HPDE6-E6E7 (cell line): ENCODE measurements around the gene AOAH.
"Not testable (repeated sequence)": the region's sequence is repeated elsewhere in the genome, so short reads cannot be mapped to it uniquely, and the experiment has no call there.

Experiments
- DNase-seq: peaks from one replicate; pipeline ENCODE4 v3.0.0; 2011; ENCODE audit warnings: missing footprints; ENCODE audit errors: extremely low spot score

The AOAH gene

DNA sequence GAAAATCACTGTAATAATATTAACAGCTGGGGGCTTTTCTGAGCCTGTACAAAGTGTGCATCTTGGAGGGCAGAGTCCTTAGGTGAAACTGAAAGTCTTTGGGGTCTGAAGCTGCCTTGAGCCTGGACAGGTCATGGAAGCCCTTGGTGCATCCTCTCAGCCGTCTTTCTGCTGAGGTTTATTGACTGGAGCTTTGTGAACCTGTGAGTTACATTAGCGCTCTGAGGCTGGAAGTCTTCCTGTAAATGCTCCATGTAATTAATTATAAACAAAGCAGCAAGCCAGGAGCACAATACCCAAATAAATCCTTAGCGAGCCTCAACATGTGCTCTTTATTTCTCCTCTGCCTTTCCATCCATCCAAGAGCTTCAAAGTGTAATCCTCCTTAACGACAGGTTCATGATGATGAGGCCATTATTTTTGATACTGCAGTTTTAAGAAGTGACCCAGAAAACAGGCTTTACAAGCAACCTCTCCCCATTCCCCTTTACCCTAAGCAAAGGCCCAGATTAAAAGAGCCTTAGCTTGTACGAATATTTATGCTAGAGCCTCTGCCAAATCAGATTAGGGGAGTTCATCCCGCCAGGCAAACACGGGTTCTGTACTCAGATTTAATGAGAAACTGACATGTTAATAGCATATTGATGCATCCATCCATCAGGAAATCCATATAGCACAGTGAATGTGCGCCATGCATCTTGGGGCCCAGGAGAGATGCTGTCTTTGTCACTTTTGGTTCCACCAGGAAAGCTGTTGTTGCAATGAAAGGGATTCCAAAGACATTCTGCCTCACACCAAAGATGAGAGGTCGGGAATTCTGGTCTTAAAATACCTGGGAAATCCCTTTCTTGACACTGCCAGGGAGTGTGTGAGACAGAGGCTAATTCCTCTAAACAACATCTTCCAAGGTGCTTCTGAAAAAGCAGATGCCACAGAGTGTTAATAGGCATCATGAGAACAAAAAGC, 216.5 kb downstream of the AOAH start:
- DNase-seq: no peak

GRCh38 chr7:36506820-36507219, 217.5 kb downstream of the AOAH start:
- peak; percentile 60 for DNase-seq

DNA sequence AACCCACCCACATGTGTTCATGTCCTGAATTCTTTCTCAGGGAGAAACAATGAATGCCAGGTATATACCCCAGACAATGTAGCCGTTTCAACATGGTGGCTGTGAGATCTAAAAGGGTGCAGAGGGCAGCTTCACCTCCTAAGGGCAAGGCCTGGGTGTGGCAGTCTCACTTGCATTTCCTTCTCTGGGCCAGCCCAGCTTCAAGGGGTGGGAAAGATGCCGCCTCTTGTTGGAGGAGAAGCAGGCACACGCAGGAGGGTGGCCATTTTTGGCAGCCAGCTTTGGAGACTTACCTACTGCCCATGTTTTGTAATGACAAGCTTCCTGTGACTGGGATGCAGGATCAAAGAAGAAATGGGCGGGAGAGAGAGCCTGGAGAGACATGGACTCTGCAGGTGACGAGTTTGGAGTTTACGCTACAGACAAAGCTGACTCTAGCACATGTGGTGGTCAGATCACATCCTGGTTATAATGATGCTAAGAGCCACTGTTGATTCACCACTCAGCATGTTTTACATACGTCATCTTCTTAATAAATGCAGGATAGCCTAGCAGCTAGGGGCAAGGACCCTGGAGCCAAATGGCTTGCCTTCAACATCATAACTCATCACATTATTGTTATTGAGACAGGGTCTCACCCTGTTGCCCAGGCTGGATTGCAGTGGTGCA, 218.0 kb downstream of the AOAH start:
- DNase-seq: no peak

- DNase-seq: not testable (repeated sequence)
Measured at GRCh38 chr7:36504617-36505016, 219.7 kb downstream of the AOAH start.

DNA sequence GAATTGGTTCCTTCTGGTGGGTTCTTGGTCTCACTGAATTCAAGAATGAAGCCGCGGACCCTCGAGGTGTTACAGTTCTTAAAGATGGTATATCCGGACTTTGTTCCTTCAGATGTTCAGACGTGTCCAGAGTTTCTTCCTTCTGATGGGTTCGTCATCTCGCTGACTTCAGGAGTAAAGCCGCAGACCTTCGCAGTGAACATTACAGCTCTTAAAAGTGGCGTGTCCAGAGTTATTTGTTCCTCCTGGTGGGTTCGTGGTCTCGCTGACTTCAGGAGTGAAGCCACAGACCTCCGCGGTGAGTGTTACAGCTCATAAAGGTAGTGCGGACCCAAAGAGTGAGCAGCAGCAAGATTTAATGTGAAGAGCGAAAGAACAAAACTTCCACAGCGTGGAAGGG, 220.1 kb downstream of the AOAH start:
- not testable (repeated sequence) for DNase-seq

GRCh38 chr7:36497775-36498174, 226.5 kb downstream of the AOAH start:
- DNase-seq: no peak

- DNase-seq: not testable (repeated sequence)
Measured at GRCh38 chr7:36497176-36497575, 227.1 kb downstream of the AOAH start.

DNA sequence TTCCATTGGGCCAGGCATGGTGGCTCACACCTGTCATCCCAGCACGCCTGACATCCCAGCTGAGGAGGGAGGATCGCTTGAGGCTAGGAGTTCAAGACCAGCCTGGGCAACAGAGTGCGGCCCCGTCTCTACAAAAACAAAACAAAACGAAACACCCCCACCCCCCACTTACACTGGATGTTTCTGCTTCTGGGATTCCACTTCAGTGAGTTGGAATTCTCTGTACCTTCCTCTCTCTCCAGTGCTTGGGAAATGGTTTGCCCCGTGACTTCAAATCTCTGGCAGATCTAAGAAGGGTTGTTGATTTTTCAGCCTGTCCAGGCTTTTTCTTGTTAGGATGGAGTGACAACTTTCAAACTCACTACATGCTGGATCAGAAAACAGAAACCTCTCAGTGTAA, 227.7 kb downstream of the AOAH start:
- DNase-seq: no peak

DNA sequence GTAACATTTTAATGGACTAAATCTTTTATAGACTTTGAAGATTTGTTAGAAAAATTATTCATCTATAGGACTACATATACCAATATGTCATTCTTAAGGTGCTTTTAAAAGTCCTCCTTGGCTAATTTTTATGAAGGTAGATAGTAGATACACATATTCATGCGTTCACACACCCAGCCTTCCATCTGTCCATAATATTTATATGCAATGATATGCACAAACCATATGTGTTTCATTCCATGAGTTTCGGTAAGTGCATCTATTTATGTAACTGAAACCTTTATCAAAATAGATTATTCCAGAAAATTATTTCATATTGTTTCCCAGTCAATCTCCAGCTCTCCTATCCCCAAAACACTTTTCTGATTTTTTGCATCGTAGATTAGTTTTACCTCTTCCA, 233.0 kb downstream of the AOAH start:
- DNase-seq: no peak

DNA sequence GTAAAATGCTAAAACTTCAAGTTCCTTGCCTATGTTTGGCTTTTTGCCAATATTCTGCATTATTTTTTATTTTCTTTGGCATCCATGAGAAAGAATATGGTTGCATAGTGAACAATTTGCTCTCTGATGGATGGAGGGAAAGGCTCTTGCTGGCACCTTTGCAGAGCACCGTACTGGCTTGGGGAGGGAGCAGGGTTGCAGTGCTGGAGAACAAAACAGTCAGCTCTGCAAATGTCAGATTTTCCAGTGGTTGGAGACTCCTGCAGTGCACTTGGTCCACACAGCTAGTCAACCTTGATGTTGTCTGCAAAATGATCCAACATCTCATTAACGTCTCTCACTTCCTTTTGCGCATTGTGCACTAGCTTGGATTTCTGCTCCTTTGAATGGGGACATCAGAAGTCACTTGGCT, 233.9 kb downstream of the AOAH start:
- no peak for DNase-seq

DNA sequence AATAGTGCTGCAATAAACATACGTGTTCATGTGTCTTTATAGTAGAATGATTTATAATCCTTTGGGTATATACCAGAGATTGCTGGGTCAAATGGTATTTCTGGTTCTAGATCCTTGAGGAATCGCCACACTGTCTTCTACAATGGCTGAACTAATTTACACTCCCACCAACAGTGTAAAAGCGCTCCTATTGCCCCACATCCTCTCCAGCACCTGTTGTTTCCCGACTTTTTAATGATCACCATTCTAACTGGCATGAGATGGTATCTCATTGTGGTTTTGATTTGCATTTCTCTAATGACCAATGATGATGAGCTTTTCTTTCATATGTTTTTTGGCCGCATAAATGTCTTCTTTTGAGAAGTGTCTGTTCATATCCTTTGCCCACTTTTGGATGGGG, 235.6 kb downstream of the AOAH start:
- not testable (repeated sequence) for DNase-seq

GRCh38 chr7:36487756-36488336, 236.4 kb downstream of the AOAH start:
- no peak for DNase-seq

DNA sequence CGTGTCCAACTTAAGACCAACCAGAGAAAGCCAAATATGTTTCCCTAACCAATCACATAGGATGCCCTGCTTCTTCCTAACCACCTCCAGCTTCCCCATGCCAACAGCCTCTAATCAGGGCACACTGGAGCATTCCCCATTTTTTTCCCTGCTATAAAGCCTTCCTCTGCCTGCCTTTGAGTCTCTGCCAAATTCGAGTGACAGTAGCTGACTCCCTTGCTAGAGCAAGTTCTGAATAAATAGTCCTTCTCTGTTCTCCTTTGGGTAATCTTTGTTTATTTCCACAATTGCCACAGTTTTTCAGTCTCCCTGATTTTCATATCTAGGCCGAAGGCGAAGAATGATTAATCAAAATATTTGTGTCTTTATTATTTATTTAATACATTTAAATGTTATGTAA, 238.0 kb downstream of the AOAH start:
- DNase-seq: no peak

DNA sequence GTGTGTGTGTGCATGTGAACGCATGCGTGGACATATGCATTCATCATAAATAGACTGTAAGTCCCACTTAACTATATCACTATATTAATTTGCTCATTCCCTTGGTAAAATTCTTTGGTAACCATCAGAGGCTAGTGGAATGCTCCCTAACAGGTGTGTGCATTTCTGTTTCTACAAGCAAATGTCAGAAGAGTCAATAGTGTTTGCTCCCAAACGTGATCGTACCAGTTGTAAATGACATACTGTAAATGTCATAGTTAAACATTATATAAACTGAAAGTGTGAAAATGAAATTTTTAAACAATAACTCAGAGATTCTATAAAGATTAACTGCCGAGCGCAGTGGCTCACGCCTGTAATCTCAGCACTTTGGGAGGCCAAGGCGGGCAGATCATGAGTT, 240.0 kb downstream of the AOAH start:
- DNase-seq: no peak

GRCh38 chr7:36483853-36484252, 240.4 kb downstream of the AOAH start:
- DNase-seq: not testable (repeated sequence)

DNA sequence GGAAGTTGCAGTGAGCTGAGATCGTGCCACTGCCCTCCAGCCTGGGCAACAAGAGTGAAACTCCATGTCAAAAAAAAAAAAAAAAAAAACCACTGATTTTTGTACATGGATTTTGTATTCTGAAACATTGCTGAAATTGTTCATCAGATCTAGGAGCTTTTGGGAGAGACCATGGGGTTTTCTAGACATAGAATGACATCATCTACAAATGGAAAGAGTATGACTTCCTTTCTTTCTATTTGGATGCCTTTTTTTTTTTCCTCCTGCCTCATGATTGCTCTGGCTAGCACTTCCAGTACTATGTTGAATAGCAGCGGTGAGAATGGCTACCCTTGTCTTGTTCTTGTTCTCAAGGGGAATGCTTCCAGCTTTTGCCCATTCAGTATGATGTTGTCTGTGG, 245.5 kb downstream of the AOAH start:
- no peak for DNase-seq

DNA sequence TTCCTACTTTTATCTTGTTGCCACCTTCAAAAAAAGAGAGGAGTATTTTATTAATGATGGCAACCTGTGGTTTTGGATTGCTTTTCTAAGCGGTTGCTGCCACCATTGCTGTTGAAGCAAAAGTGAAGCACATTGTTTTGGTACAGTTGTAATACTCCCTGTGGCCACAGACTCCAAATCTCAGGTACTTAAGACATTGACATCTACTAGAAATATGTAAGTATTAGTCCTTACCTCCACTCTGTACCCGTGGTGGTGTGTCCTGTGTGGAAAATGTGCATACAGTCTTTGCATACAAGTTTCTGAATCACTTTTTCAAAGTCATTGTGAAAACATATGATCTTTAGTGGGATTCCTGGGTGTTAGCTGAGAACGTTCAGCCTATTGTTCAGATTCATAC, 248.9 kb downstream of the AOAH start:
- DNase-seq: no peak

DNA sequence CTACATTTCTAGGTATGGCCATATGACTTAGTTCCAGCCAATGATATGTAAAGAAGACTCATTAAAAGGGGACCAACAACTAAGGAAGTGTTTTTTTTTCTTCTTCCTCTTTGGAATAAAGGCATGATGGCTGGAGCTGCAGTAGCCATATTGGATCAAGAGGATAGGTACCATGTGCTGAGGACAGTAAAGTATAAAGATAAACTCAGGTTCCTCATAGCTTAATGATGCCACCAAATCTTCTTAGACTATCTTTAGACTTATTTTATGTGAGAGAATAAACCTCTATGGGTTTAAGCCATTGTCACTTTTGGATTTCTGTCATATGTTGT, 249.3 kb downstream of the AOAH start:
- no peak for DNase-seq

DNA sequence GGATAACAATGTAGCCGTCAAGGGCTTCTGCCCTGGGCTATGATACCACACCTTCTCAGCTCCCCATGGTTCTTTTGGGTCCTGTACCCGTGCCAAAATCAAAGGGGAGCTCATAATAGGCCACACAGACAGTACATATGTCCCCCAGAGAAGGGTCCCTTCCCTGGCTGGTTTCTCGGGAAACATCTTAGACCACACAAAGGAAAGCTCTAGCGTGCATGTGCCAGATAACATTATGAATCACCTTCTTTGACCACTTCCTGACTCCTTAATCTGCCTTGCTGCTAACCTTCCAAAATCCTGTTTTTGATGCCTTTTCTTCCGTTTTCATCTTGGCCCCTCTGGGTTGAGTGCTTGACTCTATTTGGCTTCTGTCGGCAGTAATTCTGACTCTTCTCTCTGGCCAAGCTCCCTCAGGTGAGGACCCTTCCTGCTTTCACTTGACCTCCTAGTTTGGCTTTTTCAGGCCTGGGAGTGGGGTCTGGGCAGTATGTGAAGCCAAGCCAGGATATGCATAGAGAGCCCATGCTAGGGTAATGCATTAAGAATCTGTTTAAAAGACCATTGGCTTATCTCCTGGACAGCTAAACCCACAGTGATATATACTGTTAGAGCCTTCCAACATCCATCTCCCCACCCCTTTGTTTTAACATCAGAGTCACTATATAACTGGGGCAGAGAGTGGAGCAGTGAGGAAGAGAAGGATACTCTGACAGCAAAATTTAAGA, 249.8 kb downstream of the AOAH start:
- peak; percentile 62 for DNase-seq

- DNase-seq: peak; percentile 37
Measured at GRCh38 chr7:36473454-36474282, 250.6 kb downstream of the AOAH start.

DNA sequence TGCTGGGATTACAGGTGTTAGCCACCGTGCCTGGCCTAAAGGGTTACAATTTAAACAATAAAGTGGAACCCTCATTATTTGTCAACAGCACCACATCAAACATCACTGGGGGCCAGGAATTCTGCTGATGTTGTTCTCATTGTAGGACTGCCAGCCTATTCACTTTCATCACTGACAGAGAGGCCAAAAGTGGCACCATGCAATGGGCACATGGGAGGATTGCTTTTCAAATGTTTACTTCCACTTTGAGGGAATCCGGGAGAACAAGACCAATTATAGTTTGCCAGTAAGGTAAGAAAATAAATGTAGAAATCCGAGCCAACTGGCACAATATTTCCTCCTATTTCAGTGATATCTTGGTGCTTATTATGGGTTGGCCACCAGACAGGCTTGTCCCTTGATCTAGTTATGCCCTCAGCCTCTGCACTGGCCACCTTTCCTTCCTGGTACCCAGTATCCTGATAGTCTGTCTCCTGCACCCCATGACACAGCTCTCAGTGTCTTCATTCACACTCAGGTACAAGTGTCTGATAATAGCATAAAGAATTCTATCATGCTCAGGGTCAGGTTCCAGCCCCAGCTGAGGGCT, 252.1 kb downstream of the AOAH start:
- no peak for DNase-seq
